Caco-2 (cell line): ENCODE data around the gene PARVA. TPM values are rescaled to one million over a fixed set of nuclear protein-coding genes. Genes with fewer than 3 reads are reported as not detected.

Experiments
- BruUV-seq: library from RNA; stranded (reverse); fragments of 400-500 nt; replicated peaks from 2 replicates; lab custom pipeline; 2021; lab: Mats Ljungman, UMichigan
- CTCF ChIA-PET: fragments of 300-600 bp; sonication (Branson Sonifier 250); formaldehyde crosslinking; loops from one replicate; lab custom pipeline; 2022; ENCODE audit warnings: antibody characterized with exemption; lab: Charles Lee
- POLR2A ChIA-PET: fragments of 300-600 bp; sonication (Branson Sonifier 250); formaldehyde crosslinking; loops from one replicate; lab custom pipeline; 2022; ENCODE audit warnings: antibody characterized with exemption; lab: Charles Lee
- DNase-seq, 2 experiments: peaks; one replicate each; pipeline versions ENCODE4 v3.0.0 to v3.0.0-alpha.2; 2020 to 2022
- H3K27me3 ChIP-seq: replicated peaks from 2 replicates; pipeline ENCODE4 v1.6.0; 2011; ENCODE audit warnings: low read length; ENCODE audit not compliant: control insufficient read depth, insufficient read depth
- H3K36me3 ChIP-seq: 2 replicates; pipeline ENCODE4 v1.5.1; 2011; ENCODE audit warnings: low read length; ENCODE audit not compliant: control insufficient read depth, insufficient read depth
- H3K4me1 ChIP-seq: fragments of 250-450 bp; sonication (Bioruptor Pico); 2 replicates; pipeline ENCODE4 v1.5.1; 2020; ENCODE audit warnings: mild to moderate bottlenecking
- H3K4me3 ChIP-seq: 2 replicates; pipeline ENCODE4 v1.5.1; 2011; ENCODE audit warnings: low read depth, mild to moderate bottlenecking, control low read depth, low read length
- H3K9me3 ChIP-seq: fragments of 250-450 bp; sonication (Bioruptor Pico); 2 replicates; pipeline ENCODE4 v1.5.1; 2020; ENCODE audit warnings: mild to moderate bottlenecking, moderate library complexity
- H3K27ac Mint-ChIP-seq: one replicate; pipeline ENCODE4 v1.8.0; 2022; ENCODE audit warnings: mixed read lengths; ENCODE audit not compliant: unreplicated experiment
- H3K27me3 Mint-ChIP-seq: one replicate; pipeline ENCODE4 v1.8.0; 2022; ENCODE audit warnings: mixed read lengths; ENCODE audit not compliant: insufficient read depth, unreplicated experiment
- H3K36me3 Mint-ChIP-seq: one replicate; pipeline ENCODE4 v1.8.0; 2022; ENCODE audit warnings: mild to moderate bottlenecking, mixed read lengths; ENCODE audit not compliant: insufficient read depth, unreplicated experiment
- H3K4me1 Mint-ChIP-seq: one replicate; pipeline ENCODE4 v1.8.0; 2022; ENCODE audit warnings: low read depth, mixed read lengths; ENCODE audit not compliant: unreplicated experiment
- H3K4me3 Mint-ChIP-seq: one replicate; pipeline ENCODE4 v1.8.0; 2022; ENCODE audit warnings: mild to moderate bottlenecking, moderate library complexity, mixed read lengths; ENCODE audit not compliant: unreplicated experiment
- H3K9me3 Mint-ChIP-seq: one replicate; pipeline ENCODE4 v1.8.0; 2022; ENCODE audit warnings: mixed read lengths; ENCODE audit not compliant: unreplicated experiment
- intact Hi-C: fragments of 100-400 bp; cut with micrococcal nuclease; formaldehyde crosslinking; loops from one replicate; pipeline ENCODE4 v1.10.0; 2022; ENCODE audit not compliant: unreplicated experiment
- total RNA-seq: library from RNA; stranded (reverse); gene quantifications from 2 replicates; pipeline ENCODE4 v1.2.3, GENCODE V29; 2022
- TF ChIP-seq, protein P1 (sequence below), 2 experiments: fragments of 200-600 bp in 1 of 2; IDR thresholded peaks; 1 replicate in 1 of 2; 2 replicates in 1 of 2; pipeline versions ENCODE4 v1.5.1 to v1.8.0; 2011 to 2022; ENCODE audit warnings: antibody characterized with exemption in 1 of 2, control low read depth in 1 of 2, inconsistent platforms in 1 of 2, low read depth in 1 of 2, low read length in 1 of 2, mild to moderate bottlenecking in 1 of 2, moderate library complexity in 1 of 2; ENCODE audit not compliant: insufficient read depth in 1 of 2, severe bottlenecking in 1 of 2, unreplicated experiment in 1 of 2

Gene PARVA
- total RNA-seq, 1 experiment from 2014 or later: 45.3 TPM

DNA sequence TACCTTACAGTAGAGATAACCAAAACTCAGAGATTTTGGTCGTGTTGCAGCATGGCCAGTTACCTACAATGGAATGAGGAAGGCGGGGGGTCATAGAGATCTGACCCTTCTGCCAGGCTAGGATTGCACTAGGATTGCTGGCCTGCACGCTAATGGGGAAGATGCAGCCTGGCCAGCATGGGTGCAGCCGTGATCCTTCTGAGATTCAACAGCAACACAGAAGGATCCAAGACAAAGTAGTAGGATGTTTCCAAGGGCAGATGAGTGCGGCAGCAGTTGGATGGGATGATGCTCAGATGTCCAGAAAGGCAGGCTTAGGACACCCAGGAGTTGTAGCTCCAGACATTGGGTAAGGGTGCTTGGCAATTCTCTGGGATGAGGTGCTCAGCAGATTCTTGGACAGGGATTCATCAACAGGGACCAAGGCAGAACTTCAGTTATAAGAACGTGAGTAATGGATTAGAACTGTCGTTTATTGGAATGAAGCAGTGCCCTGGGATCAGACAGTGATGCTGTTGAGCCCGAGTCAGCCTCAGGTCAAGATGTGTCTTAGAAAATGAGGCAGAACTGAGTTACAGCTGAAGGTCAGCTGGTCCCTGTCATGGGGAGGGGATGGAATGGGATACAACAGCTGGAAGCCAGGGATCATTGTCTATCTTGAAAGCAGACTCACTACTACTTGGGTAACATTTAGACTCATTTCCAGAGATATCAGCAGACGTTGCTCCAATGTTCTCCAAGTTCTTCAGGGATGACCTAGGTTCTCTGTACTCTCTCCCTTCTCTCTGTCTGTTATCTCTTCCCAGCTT is 71.0 kb downstream of the PARVA start:
- H3K4me3 ChIP-seq: no peak overlapping the region
- no peaks in the 10 kb centered on the region for H3K27me3 ChIP-seq
- BruUV-seq: no TSS peak
- no peaks in the 10 kb centered on the region for H3K36me3 ChIP-seq
- Mint-ChIP-seq H3K27ac (no peak overlapping the region), H3K4me1 (no peaks in the 10 kb centered on the region), H3K36me3 (no peaks in the 10 kb centered on the region), H3K27me3 (no peaks in the 10 kb centered on the region), H3K9me3 (no peaks in the 10 kb centered on the region), H3K4me3 (no peak overlapping the region)
- TF ChIP-seq, protein P1, sequence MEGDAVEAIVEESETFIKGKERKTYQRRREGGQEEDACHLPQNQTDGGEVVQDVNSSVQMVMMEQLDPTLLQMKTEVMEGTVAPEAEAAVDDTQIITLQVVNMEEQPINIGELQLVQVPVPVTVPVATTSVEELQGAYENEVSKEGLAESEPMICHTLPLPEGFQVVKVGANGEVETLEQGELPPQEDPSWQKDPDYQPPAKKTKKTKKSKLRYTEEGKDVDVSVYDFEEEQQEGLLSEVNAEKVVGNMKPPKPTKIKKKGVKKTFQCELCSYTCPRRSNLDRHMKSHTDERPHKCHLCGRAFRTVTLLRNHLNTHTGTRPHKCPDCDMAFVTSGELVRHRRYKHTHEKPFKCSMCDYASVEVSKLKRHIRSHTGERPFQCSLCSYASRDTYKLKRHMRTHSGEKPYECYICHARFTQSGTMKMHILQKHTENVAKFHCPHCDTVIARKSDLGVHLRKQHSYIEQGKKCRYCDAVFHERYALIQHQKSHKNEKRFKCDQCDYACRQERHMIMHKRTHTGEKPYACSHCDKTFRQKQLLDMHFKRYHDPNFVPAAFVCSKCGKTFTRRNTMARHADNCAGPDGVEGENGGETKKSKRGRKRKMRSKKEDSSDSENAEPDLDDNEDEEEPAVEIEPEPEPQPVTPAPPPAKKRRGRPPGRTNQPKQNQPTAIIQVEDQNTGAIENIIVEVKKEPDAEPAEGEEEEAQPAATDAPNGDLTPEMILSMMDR (IDR thresholded peaks at IDR 0.05; ENCODE audit: insufficient read depth in 1 of 2, low read depth in 1 of 2, low read length in 1 of 2, severe bottlenecking in 1 of 2, unreplicated experiment in 1 of 2): no peak
- ChIA-PET POLR2A (no interaction called here), CTCF (no interaction called here)
- intact Hi-C loops: no loop called here
- no peaks in the 10 kb centered on the region for H3K4me1 ChIP-seq
- DNase-seq: no peak
- no peaks in the 10 kb centered on the region for H3K9me3 ChIP-seq

DNA sequence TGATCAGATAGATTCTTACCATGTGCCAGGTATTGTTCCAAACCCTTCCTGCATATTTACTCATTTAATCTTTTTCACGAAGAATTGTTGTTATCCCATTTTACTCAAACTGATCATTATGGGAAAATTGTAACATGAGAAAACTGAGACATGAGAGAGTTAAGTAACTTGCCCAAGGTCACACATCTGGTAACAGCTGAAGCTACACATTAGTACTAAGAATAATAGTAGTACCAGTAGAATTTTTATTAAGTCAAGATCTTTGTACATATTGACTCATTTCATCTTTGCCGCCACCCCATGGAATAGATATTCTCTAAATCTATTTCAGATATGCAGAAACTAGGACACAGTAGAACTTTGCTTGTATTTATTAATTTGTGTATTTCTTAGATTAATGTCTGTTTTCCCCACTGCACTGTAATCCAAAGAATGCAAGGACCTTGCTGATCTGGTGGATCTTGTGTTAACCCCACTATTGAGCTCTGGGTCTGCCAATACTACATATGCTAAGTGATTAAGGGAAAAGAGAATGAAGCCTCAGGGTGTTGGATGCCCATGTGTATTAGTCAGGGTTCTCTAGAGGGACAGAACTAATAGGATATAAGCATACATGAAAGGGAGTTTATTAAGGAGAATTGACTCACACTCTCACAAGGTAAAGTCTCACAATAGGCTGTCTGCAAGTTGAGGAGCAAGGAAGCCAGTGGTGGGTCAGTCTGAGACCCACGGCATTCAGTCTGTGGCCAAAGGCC is 72.8 kb downstream of the PARVA start:
- H3K4me1 Mint-ChIP-seq: no peaks in the 10 kb centered on the region
- CTCF ChIA-PET: interaction anchor here (0.7 kb wide), 1 partner anchor 88 kb away, joined by 3 read pairs; no protein-coding TSS in a partner anchor
- no peaks in the 10 kb centered on the region for H3K4me1 ChIP-seq
- H3K27me3 Mint-ChIP-seq: no peaks in the 10 kb centered on the region
- TF ChIP-seq, protein P1 (IDR thresholded peaks at IDR 0.05; ENCODE audit: insufficient read depth in 1 of 2, low read depth in 1 of 2, low read length in 1 of 2, severe bottlenecking in 1 of 2, unreplicated experiment in 1 of 2): no peak
- no peak overlapping the region for H3K27ac Mint-ChIP-seq
- no peaks in the 10 kb centered on the region for H3K9me3 ChIP-seq
- H3K9me3 Mint-ChIP-seq: no peaks in the 10 kb centered on the region
- intact Hi-C loops: no loop called here
- no peak overlapping the region for H3K4me3 Mint-ChIP-seq
- no peaks in the 10 kb centered on the region for H3K36me3 Mint-ChIP-seq
- POLR2A ChIA-PET: no interaction called here
- DNase-seq: no peak
- BruUV-seq: no TSS peak
- H3K36me3 ChIP-seq: no peaks in the 10 kb centered on the region
- no peak overlapping the region for H3K4me3 ChIP-seq
- H3K27me3 ChIP-seq: no peaks in the 10 kb centered on the region

DNA sequence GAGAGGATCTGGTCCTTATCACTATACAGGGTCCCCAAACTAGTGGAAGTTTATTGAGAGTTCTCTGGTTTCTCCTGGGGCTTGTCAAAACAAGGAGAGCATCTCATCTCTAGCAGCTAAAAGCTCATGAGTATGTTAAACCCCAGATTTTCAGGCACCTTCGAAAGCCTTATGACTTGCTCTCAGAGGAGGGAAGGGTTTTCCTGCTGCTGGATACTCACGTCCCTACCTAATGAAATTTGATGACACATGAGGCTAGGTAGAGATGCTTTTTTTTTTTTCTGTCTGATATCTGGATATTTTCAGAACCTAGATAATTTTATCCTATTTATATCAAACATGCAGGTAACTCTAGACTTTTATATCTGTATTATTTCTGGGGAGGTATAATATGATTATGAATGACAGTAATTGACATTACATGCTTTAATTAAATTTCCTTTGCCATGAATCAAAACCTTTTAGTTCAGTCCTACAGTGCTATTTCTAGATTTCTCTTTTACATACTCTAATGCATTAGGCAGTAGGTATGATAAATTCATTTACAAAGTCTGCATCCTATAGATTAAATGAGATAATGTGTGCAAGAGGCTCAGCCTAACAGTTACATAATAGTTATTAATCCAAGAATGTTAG is 73.9 kb downstream of the PARVA start:
- Mint-ChIP-seq H3K27ac (no peak overlapping the region), H3K9me3 (no peaks in the 10 kb centered on the region), H3K36me3 (no peaks in the 10 kb centered on the region), H3K4me3 (no peak overlapping the region), H3K4me1 (no peaks in the 10 kb centered on the region), H3K27me3 (no peaks in the 10 kb centered on the region)
- ChIA-PET POLR2A (no interaction called here), CTCF (no interaction called here)
- Histone ChIP-seq H3K27me3 (no peaks in the 10 kb centered on the region), H3K4me1 (no peaks in the 10 kb centered on the region), H3K36me3 (no peaks in the 10 kb centered on the region), H3K4me3 (no peak overlapping the region), H3K9me3 (no peaks in the 10 kb centered on the region)
- BruUV-seq: no TSS peak
- no peak for DNase-seq
- intact Hi-C loops: no loop called here
- TF ChIP-seq, protein P1 (IDR thresholded peaks at IDR 0.05; ENCODE audit: insufficient read depth in 1 of 2, low read depth in 1 of 2, low read length in 1 of 2, severe bottlenecking in 1 of 2, unreplicated experiment in 1 of 2): no peak
